WTC11 (cell line): ENCODE measurements around the gene FAM228A. TPM values are rescaled to one million over a fixed set of nuclear protein-coding genes. Genes with fewer than 3 reads are reported as not detected.

Source experiments
- ATAC-seq: fragments of 200-7000 bp; cut with Tn5 transposase; 2 replicates; pipeline ENCODE4 v1.10.0; 2021; ENCODE audit warnings: mild to moderate bottlenecking, moderate library complexity
- CTCF ChIA-PET: fragments of 300-600 bp; sonication (Branson Sonifier 250); formaldehyde crosslinking; loops from one replicate; lab custom pipeline; 2021; ENCODE audit warnings: antibody characterized with exemption; lab: Charles Lee
- POLR2A ChIA-PET: fragments of 350-600 bp; sonication (Branson Sonifier 250); formaldehyde crosslinking; loops from one replicate; lab custom pipeline; 2021; ENCODE audit warnings: antibody characterized with exemption; lab: Charles Lee
- DNase-seq: peaks from one replicate; pipeline ENCODE4 v3.0.0; 2021; ENCODE audit warnings: low spot score
- H3K27ac Mint-ChIP-seq: 2 replicates; pipeline ENCODE4 v1.8.0; 2021; ENCODE audit warnings: mixed read lengths
- H3K27me3 Mint-ChIP-seq: 2 replicates; pipeline ENCODE4 v1.8.0; 2021; ENCODE audit warnings: low read depth, mild to moderate bottlenecking, moderate library complexity, mixed read lengths
- H3K36me3 Mint-ChIP-seq: 2 replicates; pipeline ENCODE4 v1.8.0; 2021; ENCODE audit warnings: mixed read lengths
- H3K4me1 Mint-ChIP-seq: 2 replicates; pipeline ENCODE4 v1.8.0; 2022; ENCODE audit warnings: mixed read lengths
- H3K4me3 Mint-ChIP-seq: 2 replicates; pipeline ENCODE4 v1.8.0; 2021; ENCODE audit warnings: mild to moderate bottlenecking, moderate library complexity, mixed read lengths
- H3K9me3 Mint-ChIP-seq: 2 replicates; pipeline ENCODE4 v1.8.0; 2021; ENCODE audit warnings: mixed read lengths
- CREB1 ChIP-seq: sonication (generic); formaldehyde crosslinking; IDR thresholded peaks from 2 replicates; pipeline ENCODE4 v1.8.0; 2023; ENCODE audit warnings: mild to moderate bottlenecking, missing genetic modification reagents
- EMX1 ChIP-seq: fragments of 250-450 bp; sonication (Bioruptor Pico); IDR thresholded peaks from 2 replicates; pipeline ENCODE4 v1.8.0; 2021; ENCODE audit warnings: mild to moderate bottlenecking
- JUN ChIP-seq: sonication (generic); formaldehyde crosslinking; IDR thresholded peaks from 2 replicates; pipeline ENCODE4 v1.8.0; 2023; ENCODE audit warnings: mild to moderate bottlenecking, missing genetic modification reagents
- NR2C2 ChIP-seq: sonication (generic); formaldehyde crosslinking; IDR thresholded peaks from 2 replicates; pipeline ENCODE4 v1.8.0; 2022; ENCODE audit warnings: mild to moderate bottlenecking, missing genetic modification reagents
- ZMAT4 ChIP-seq: fragments of 250-450 bp; sonication (Bioruptor Pico); IDR thresholded peaks from 2 replicates; pipeline ENCODE4 v1.9.0; 2021; ENCODE audit warnings: mild to moderate bottlenecking
- ZNF396 ChIP-seq: fragments of 250-450 bp; sonication (Bioruptor Pico); IDR thresholded peaks from 2 replicates; pipeline ENCODE4 v1.8.0; 2021; ENCODE audit warnings: mild to moderate bottlenecking, moderate library complexity, borderline replicate concordance
- ZNF423 ChIP-seq: fragments of 250-450 bp; sonication (Bioruptor Pico); IDR thresholded peaks from 2 replicates; pipeline ENCODE4 v2.1.2; 2022; ENCODE audit warnings: mild to moderate bottlenecking, moderate library complexity
- ZNF425 ChIP-seq: fragments of 250-450 bp; sonication (Bioruptor Pico); conservative IDR thresholded peaks from 2 replicates; pipeline ENCODE4 v1.9.0; 2021; ENCODE audit warnings: mild to moderate bottlenecking
- ZNF532 ChIP-seq: fragments of 250-450 bp; sonication (Bioruptor Pico); IDR thresholded peaks from 2 replicates; pipeline ENCODE4 v1.9.0; 2021; ENCODE audit warnings: mild to moderate bottlenecking, borderline replicate concordance
- total RNA-seq: library from RNA; stranded (reverse); gene quantifications from 3 replicates; pipeline ENCODE4 v1.2.3, GENCODE V29; 2021
- TF ChIP-seq, protein P1 (sequence below): sonication (generic); formaldehyde crosslinking; IDR thresholded peaks from 2 replicates; pipeline ENCODE4 v1.8.1; 2023; ENCODE audit warnings: mild to moderate bottlenecking, missing genetic modification reagents, moderate library complexity
- TF ChIP-seq, protein P2 (sequence below): fragments of 250-450 bp; sonication (Bioruptor Pico); IDR thresholded peaks from 2 replicates; pipeline ENCODE4 v2.1.2; 2022; ENCODE audit warnings: mild to moderate bottlenecking, moderate library complexity
- TF ChIP-seq, protein P3 (sequence below): sonication (generic); formaldehyde crosslinking; IDR thresholded peaks from 2 replicates; pipeline ENCODE4 v1.8.1; 2023; ENCODE audit warnings: mild to moderate bottlenecking, moderate library complexity, missing genetic modification reagents
- TF ChIP-seq, protein P4 (sequence below): fragments of 250-450 bp; sonication (Bioruptor Pico); IDR thresholded peaks from 2 replicates; pipeline ENCODE4 v1.8.0; 2021; ENCODE audit warnings: mild to moderate bottlenecking

The FAM228A gene
- total RNA-seq, 1 experiment from 2014 or later: 0.09 TPM

- CTCF ChIA-PET: interaction anchor here (1.0 kb wide), 1 partner anchor 122 kb away, joined by 3 read pairs; the partner anchor contains the start of gene TP53I3
- H3K4me3 Mint-ChIP-seq: no peak overlapping the region
- 0 out of 2 replicates have a peak, but pooled peaks cover 3% of the 10 kb centered on the region for H3K4me1 Mint-ChIP-seq
- H3K27ac Mint-ChIP-seq: no peak overlapping the region
- H3K36me3 Mint-ChIP-seq: peaks cover 4% of the 10 kb centered on the region; the same call in 1 of the 2 replicates
- H3K27me3 Mint-ChIP-seq: no peaks in the 10 kb centered on the region
- no peak for DNase-seq
- POLR2A ChIA-PET: interaction anchor here (0.5 kb wide), 1 partner anchor 189 kb away, joined by 4 read pairs; no protein-coding TSS in a partner anchor
- no peak for TF ChIP-seq ZNF532 (CRISPR knock-in tag)
- TF ChIP-seq, protein P1, sequence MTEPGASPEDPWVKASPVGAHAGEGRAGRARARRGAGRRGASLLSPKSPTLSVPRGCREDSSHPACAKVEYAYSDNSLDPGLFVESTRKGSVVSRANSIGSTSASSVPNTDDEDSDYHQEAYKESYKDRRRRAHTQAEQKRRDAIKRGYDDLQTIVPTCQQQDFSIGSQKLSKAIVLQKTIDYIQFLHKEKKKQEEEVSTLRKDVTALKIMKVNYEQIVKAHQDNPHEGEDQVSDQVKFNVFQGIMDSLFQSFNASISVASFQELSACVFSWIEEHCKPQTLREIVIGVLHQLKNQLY (CRISPR knock-in tag): no peak
- no peak for TF ChIP-seq EMX1
- TF ChIP-seq, protein P2, sequence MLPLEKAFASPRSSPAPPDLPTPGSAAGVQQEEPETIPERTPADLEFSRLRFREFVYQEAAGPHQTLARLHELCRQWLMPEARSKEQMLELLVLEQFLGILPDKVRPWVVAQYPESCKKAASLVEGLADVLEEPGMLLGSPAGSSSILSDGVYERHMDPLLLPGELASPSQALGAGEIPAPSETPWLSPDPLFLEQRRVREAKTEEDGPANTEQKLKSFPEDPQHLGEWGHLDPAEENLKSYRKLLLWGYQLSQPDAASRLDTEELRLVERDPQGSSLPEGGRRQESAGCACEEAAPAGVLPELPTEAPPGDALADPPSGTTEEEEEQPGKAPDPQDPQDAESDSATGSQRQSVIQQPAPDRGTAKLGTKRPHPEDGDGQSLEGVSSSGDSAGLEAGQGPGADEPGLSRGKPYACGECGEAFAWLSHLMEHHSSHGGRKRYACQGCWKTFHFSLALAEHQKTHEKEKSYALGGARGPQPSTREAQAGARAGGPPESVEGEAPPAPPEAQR (CRISPR knock-in tag): no peak
- no peak for TF ChIP-seq ZMAT4 (CRISPR knock-in tag)
- TF ChIP-seq ZNF423 (CRISPR knock-in tag): peak; percentile 76
- TF ChIP-seq, all 79 proteins: peak for 1
- no peaks in the 10 kb centered on the region for H3K9me3 Mint-ChIP-seq
- no peak for ATAC-seq
These were observed 31.4 kb downstream of the FAM228A start for GRCh38 chr2:24206242-24206641.

GRCh38 chr2:24206714-24207113 lies 31.9 kb downstream of the FAM228A start:
- H3K4me1 Mint-ChIP-seq: 0 out of 2 replicates have a peak, but pooled peaks cover 3% of the 10 kb centered on the region
- no peak overlapping the region for H3K4me3 Mint-ChIP-seq
- CTCF ChIA-PET: interaction anchor here (1.0 kb wide), 1 partner anchor 122 kb away, joined by 3 read pairs; the partner anchor contains the start of gene TP53I3
- no peaks in the 10 kb centered on the region for H3K9me3 Mint-ChIP-seq
- no peaks in the 10 kb centered on the region for H3K27me3 Mint-ChIP-seq
- no peak for DNase-seq
- H3K36me3 Mint-ChIP-seq: peaks cover 4% of the 10 kb centered on the region; the same call in 1 of the 2 replicates
- no peak for TF ChIP-seq ZMAT4 (CRISPR knock-in tag)
- TF ChIP-seq, protein P3, sequence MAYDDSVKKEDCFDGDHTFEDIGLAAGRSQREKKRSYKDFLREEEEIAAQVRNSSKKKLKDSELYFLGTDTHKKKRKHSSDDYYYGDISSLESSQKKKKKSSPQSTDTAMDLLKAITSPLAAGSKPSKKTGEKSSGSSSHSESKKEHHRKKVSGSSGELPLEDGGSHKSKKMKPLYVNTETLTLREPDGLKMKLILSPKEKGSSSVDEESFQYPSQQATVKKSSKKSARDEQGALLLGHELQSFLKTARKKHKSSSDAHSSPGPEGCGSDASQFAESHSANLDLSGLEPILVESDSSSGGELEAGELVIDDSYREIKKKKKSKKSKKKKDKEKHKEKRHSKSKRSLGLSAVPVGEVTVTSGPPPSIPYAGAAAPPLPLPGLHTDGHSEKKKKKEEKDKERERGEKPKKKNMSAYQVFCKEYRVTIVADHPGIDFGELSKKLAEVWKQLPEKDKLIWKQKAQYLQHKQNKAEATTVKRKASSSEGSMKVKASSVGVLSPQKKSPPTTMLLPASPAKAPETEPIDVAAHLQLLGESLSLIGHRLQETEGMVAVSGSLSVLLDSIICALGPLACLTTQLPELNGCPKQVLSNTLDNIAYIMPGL (CRISPR knock-in tag): no peak
- TF ChIP-seq, protein P4, sequence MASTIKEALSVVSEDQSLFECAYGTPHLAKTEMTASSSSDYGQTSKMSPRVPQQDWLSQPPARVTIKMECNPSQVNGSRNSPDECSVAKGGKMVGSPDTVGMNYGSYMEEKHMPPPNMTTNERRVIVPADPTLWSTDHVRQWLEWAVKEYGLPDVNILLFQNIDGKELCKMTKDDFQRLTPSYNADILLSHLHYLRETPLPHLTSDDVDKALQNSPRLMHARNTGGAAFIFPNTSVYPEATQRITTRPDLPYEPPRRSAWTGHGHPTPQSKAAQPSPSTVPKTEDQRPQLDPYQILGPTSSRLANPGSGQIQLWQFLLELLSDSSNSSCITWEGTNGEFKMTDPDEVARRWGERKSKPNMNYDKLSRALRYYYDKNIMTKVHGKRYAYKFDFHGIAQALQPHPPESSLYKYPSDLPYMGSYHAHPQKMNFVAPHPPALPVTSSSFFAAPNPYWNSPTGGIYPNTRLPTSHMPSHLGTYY: no peak
- TF ChIP-seq CREB1 (CRISPR knock-in tag): no peak
- no peak for TF ChIP-seq ZNF425 (CRISPR knock-in tag)
- TF ChIP-seq ZNF396 (CRISPR knock-in tag): no peak
- no peak for TF ChIP-seq NR2C2 (CRISPR knock-in tag)
- TF ChIP-seq JUN (CRISPR knock-in tag): no peak
- TF ChIP-seq, all 79 proteins: peak for 0
- POLR2A ChIA-PET: interaction anchor here (0.5 kb wide), 1 partner anchor 189 kb away, joined by 4 read pairs; no protein-coding TSS in a partner anchor
- no peak for ATAC-seq
- no peak overlapping the region for H3K27ac Mint-ChIP-seq
